HFFc6 (cell line): ENCODE data around the gene HSPBAP1. TPM values are rescaled to one million over a fixed set of nuclear protein-coding genes. Genes with fewer than 3 reads are reported as not detected.

Source experiments
- DNase-seq: peaks from one replicate; pipeline ENCODE4 v3.0.0-alpha.2; 2018
- H3K27ac Mint-ChIP-seq: 2 replicates; pipeline ENCODE4 v1.8.0; 2020; ENCODE audit warnings: mild to moderate bottlenecking, mixed read lengths
- H3K27me3 Mint-ChIP-seq: 2 replicates; pipeline ENCODE4 v1.8.0; 2021; ENCODE audit warnings: mild to moderate bottlenecking, moderate library complexity, mixed read lengths; ENCODE audit not compliant: insufficient read depth
- H3K36me3 Mint-ChIP-seq: 2 replicates; pipeline ENCODE4 v1.8.0; 2021; ENCODE audit warnings: low read depth, mixed read lengths
- H3K4me1 Mint-ChIP-seq: 2 replicates; pipeline ENCODE4 v1.8.0; 2020; ENCODE audit warnings: low read depth, mixed read lengths
- H3K4me3 Mint-ChIP-seq: 2 replicates; pipeline ENCODE4 v1.8.0; 2020; ENCODE audit warnings: mild to moderate bottlenecking, moderate library complexity, mixed read lengths
- H3K9me3 Mint-ChIP-seq: 2 replicates; pipeline ENCODE4 v1.8.0; 2020; ENCODE audit warnings: mild to moderate bottlenecking, mixed read lengths
- total RNA-seq, 6 experiments: library from RNA; stranded (reverse); fragmentation: NEBNext Ultra II Directional; extraction: Animal tissue kit (Norgen Biotek cat#: 25700); gene quantifications; 2 replicates in 1 of 6; 3 replicates in 5 of 6; pipeline ENCODE4 v1.2.3, GENCODE V29; 2021
- TF ChIP-seq, protein P1 (sequence below): fragments of 200-600 bp; sonication (generic); IDR thresholded peaks from 2 replicates; pipeline ENCODE4 v1.5.0; 2021; ENCODE audit warnings: antibody characterized with exemption, mild to moderate bottlenecking

HSPBAP1 gene
- total RNA-seq, 6 experiments from 2014 or later, result 1.5 to 3.2 (median 2.6) TPM

DNA sequence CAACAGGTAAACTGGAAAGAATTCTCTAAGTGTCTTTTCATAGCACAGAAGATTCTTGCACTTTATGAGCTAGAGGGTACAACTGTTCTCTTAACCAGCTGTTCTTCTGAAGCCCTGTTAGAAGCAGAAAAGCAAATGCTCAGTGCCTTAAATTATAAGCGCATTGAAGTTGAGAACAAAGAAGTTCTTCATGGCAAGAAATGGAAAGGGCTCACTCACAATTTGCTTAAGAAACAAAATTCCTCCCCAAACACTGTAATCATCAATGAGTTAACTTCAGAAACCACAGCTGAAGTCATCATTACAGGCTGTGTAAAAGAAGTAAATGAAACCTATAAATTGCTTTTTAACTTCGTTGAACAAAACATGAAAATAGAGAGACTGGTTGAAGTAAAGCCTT is 93.4 kb downstream of the HSPBAP1 start:
- Mint-ChIP-seq H3K9me3 (no peaks in the 10 kb centered on the region), H3K4me1 (no peaks in the 10 kb centered on the region), H3K27ac (no peak overlapping the region), H3K36me3 (peaks cover 2% of the 10 kb centered on the region), H3K4me3 (no peak overlapping the region), H3K27me3 (peaks cover 2% of the 10 kb centered on the region; the same call in 1 of the 2 replicates)
- TF ChIP-seq, protein P1, sequence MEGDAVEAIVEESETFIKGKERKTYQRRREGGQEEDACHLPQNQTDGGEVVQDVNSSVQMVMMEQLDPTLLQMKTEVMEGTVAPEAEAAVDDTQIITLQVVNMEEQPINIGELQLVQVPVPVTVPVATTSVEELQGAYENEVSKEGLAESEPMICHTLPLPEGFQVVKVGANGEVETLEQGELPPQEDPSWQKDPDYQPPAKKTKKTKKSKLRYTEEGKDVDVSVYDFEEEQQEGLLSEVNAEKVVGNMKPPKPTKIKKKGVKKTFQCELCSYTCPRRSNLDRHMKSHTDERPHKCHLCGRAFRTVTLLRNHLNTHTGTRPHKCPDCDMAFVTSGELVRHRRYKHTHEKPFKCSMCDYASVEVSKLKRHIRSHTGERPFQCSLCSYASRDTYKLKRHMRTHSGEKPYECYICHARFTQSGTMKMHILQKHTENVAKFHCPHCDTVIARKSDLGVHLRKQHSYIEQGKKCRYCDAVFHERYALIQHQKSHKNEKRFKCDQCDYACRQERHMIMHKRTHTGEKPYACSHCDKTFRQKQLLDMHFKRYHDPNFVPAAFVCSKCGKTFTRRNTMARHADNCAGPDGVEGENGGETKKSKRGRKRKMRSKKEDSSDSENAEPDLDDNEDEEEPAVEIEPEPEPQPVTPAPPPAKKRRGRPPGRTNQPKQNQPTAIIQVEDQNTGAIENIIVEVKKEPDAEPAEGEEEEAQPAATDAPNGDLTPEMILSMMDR, result no peak
- no peak for DNase-seq

- DNase-seq, result no peak
- TF ChIP-seq, protein P1, result no peak
- H3K36me3 Mint-ChIP-seq, result peaks cover 8% of the 10 kb centered on the region
- no peaks in the 10 kb centered on the region for H3K9me3 Mint-ChIP-seq
- H3K4me3 Mint-ChIP-seq, result no peak overlapping the region
- peaks cover 2% of the 10 kb centered on the region; the same call in 1 of the 2 replicates for H3K27me3 Mint-ChIP-seq
- no peaks in the 10 kb centered on the region for H3K4me1 Mint-ChIP-seq
- H3K27ac Mint-ChIP-seq, result no peak overlapping the region
These were observed 95.5 kb downstream of the HSPBAP1 start for GRCh38 chr3:122697952-122698620.

- Mint-ChIP-seq H3K27ac (no peak overlapping the region), H3K27me3 (no peaks in the 10 kb centered on the region), H3K4me1 (peaks cover 6% of the 10 kb centered on the region), H3K9me3 (no peaks in the 10 kb centered on the region), H3K4me3 (no peak overlapping the region), H3K36me3 (peaks cover 8% of the 10 kb centered on the region; the same call in 1 of the 2 replicates)
- no peak for DNase-seq
- TF ChIP-seq, protein P1, result no peak
These were observed 97.6 kb downstream of the HSPBAP1 start for GRCh38 chr3:122695927-122696561.

- no peak overlapping the region for H3K27ac Mint-ChIP-seq
- H3K9me3 Mint-ChIP-seq, result no peaks in the 10 kb centered on the region
- DNase-seq, result no peak
- TF ChIP-seq, protein P1, result no peak
- H3K27me3 Mint-ChIP-seq, result no peaks in the 10 kb centered on the region
- no peak overlapping the region for H3K4me3 Mint-ChIP-seq
- H3K4me1 Mint-ChIP-seq, result peaks cover 8% of the 10 kb centered on the region
- H3K36me3 Mint-ChIP-seq, result peaks cover 8% of the 10 kb centered on the region; the same call in 1 of the 2 replicates
These were observed 98.7 kb downstream of the HSPBAP1 start for GRCh38 chr3:122694966-122695365.

DNA sequence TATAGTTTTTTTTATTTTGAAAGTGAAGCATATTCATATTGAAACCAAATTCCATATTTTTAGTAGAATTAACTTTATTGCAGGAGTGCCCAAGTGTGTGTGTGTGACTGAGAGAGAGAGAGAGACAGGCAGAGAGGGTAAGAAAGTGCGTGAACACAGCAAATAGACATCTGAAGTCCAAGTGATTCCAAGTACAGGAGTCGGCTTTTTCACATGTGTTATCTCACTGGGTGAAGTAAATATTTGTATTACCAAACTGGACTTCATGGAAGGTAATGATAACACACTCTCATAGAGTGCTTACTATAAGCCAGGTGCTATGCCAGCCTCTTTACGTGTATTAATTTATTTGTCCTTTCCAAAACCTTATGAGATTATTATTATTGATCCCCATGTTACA is 101.0 kb downstream of the HSPBAP1 start:
- no peak for DNase-seq
- H3K9me3 Mint-ChIP-seq, result no peaks in the 10 kb centered on the region
- H3K27me3 Mint-ChIP-seq, result no peaks in the 10 kb centered on the region
- H3K27ac Mint-ChIP-seq, result no peak overlapping the region
- peaks cover 8% of the 10 kb centered on the region for H3K4me1 Mint-ChIP-seq
- no peak overlapping the region for H3K4me3 Mint-ChIP-seq
- TF ChIP-seq, protein P1, result no peak
- peaks cover 8% of the 10 kb centered on the region; the same call in 1 of the 2 replicates for H3K36me3 Mint-ChIP-seq
